Mesothelial cell of epicardium (in vitro differentiated cells): ENCODE measurements around the gene SPINK13. TPM values are rescaled to one million over a fixed set of nuclear protein-coding genes. Genes with fewer than 3 reads are reported as not detected.

Experiments used
- DNase-seq, 2 experiments: peaks; one replicate each; pipeline ENCODE4 v3.0.0; 2021; ENCODE audit warnings: low spot score in 2 of 2; ENCODE audit not compliant: unreplicated experiment in 2 of 2
- H3K27ac Mint-ChIP-seq: 2 replicates; pipeline ENCODE4 v1.8.0; 2021; ENCODE audit warnings: mixed read lengths
- H3K27me3 Mint-ChIP-seq: 2 replicates; pipeline ENCODE4 v1.8.0; 2021; ENCODE audit warnings: low read depth, mixed read lengths
- H3K36me3 Mint-ChIP-seq: 2 replicates; pipeline ENCODE4 v1.8.0; 2021; ENCODE audit warnings: mixed read lengths
- H3K4me1 Mint-ChIP-seq: 2 replicates; pipeline ENCODE4 v1.8.0; 2021; ENCODE audit warnings: mixed read lengths
- H3K4me3 Mint-ChIP-seq: 2 replicates; pipeline ENCODE4 v1.8.0; 2021; ENCODE audit warnings: mild to moderate bottlenecking, moderate library complexity, mixed read lengths
- H3K9me3 Mint-ChIP-seq: 2 replicates; pipeline ENCODE4 v1.8.0; 2021; ENCODE audit warnings: mixed read lengths
- total RNA-seq: library from RNA; stranded (reverse); gene quantifications from 3 replicates; pipeline ENCODE4 v1.2.1, GENCODE V29; 2021
- TF ChIP-seq, protein P1 (sequence below): fragments of 200-600 bp; sonication (generic); IDR thresholded peaks from one replicate; pipeline ENCODE4 v1.5.0; 2021; ENCODE audit warnings: antibody characterized with exemption; ENCODE audit not compliant: unreplicated experiment

SPINK13 gene
- total RNA-seq, 1 donor from 2014 or later, result not detected

DNA sequence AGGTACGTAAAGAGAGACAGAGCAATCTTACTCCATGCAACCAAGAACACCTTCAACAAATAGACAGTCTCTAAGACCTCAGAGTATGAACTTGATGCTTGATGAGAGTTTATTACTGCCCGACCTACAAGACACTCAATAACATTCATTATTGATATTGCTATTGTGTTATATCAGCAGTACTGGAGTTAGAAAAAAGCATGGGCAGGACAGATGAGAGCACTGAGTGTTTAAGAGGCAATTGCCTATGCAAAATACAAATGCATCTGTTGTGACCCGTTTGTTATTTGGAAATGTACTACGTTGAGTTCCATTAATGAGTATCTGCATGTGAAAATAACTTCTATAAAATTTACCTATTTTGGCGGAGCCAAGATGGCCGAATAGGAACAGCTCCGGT is 38.4 kb upstream of the SPINK13 start:
- H3K9me3 Mint-ChIP-seq, result no peaks in the 10 kb centered on the region
- H3K4me1 Mint-ChIP-seq, result no peaks in the 10 kb centered on the region
- H3K36me3 Mint-ChIP-seq, result no peaks in the 10 kb centered on the region
- no peak overlapping the region for H3K27ac Mint-ChIP-seq
- H3K27me3 Mint-ChIP-seq, result peaks cover 16% of the 10 kb centered on the region
- TF ChIP-seq, protein P1, sequence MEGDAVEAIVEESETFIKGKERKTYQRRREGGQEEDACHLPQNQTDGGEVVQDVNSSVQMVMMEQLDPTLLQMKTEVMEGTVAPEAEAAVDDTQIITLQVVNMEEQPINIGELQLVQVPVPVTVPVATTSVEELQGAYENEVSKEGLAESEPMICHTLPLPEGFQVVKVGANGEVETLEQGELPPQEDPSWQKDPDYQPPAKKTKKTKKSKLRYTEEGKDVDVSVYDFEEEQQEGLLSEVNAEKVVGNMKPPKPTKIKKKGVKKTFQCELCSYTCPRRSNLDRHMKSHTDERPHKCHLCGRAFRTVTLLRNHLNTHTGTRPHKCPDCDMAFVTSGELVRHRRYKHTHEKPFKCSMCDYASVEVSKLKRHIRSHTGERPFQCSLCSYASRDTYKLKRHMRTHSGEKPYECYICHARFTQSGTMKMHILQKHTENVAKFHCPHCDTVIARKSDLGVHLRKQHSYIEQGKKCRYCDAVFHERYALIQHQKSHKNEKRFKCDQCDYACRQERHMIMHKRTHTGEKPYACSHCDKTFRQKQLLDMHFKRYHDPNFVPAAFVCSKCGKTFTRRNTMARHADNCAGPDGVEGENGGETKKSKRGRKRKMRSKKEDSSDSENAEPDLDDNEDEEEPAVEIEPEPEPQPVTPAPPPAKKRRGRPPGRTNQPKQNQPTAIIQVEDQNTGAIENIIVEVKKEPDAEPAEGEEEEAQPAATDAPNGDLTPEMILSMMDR, result no peak
- no peak overlapping the region for H3K4me3 Mint-ChIP-seq
- no peak for DNase-seq

DNA sequence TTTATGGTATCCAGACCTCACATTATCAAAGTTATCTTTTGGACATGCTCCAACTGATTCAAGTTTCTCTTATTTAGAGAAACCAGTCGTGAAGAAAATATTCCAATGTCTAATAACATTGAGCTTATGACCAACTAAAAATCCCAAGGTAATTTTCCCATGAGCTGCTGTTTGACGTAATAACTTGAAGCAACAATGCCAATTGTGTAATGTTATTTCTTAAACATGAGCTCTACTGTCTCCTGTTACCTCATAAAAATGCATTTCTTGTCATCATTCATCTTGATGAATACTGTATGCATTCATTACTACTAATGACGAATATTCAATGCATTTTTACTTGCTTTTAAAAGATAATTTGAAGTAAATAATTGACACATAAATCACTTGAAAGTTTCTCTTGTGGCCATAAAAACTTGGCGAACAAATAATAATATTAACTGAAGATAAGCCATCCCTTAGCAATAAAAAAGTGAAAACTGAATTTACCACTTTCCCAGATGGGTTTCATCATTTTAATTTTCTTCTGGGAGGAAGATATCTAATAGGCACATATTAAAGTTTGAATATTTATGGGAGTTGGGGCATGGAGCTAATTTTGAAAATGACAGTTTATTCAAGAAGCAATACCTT is 30.7 kb upstream of the SPINK13 start:
- peaks cover 24% of the 10 kb centered on the region for H3K27me3 Mint-ChIP-seq
- peak overlapping the region; percentile 65 for H3K27ac Mint-ChIP-seq
- H3K4me1 Mint-ChIP-seq, result peaks cover 19% of the 10 kb centered on the region
- no peak overlapping the region for H3K4me3 Mint-ChIP-seq
- H3K36me3 Mint-ChIP-seq, result no peaks in the 10 kb centered on the region
- H3K9me3 Mint-ChIP-seq, result peaks cover 5% of the 10 kb centered on the region
- TF ChIP-seq, protein P1, result no peak
- no peak for DNase-seq

DNA sequence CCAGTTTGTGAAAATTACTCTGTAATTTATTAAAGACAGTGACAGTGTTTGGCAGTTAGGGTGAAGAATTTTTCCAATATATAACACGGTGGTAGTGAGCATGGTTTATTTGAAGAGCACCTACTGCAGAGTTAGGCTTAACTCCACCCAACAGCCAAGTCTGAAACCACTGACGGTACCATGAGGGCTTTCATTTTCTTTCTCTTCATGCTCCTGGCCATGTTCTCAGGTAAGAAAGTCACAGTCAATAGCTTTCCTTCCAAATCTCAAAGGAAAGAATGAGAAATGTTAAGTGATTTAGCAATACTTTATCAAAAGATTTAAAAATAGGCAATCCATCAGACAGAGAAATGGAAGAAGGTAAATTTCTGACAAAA is 30.2 kb upstream of the SPINK13 start, which contains the start of gene MARCOL:
Gene MARCOL, plus strand, starts transcription at position 108 of the 377 bp plus-strand sequence. Its CDS starts 73 bp downstream, at position 181.
- DNase-seq, result no peak
- peaks cover 5% of the 10 kb centered on the region for H3K9me3 Mint-ChIP-seq
- peaks cover 28% of the 10 kb centered on the region for H3K27me3 Mint-ChIP-seq
- TF ChIP-seq, protein P1, result no peak
- no peaks in the 10 kb centered on the region for H3K36me3 Mint-ChIP-seq
- no peak within 1 kb of the TSS for H3K4me3 Mint-ChIP-seq
- H3K27ac Mint-ChIP-seq, result peak within 1 kb of the TSS; percentile 65
- peaks cover 19% of the 10 kb centered on the region for H3K4me1 Mint-ChIP-seq

DNA sequence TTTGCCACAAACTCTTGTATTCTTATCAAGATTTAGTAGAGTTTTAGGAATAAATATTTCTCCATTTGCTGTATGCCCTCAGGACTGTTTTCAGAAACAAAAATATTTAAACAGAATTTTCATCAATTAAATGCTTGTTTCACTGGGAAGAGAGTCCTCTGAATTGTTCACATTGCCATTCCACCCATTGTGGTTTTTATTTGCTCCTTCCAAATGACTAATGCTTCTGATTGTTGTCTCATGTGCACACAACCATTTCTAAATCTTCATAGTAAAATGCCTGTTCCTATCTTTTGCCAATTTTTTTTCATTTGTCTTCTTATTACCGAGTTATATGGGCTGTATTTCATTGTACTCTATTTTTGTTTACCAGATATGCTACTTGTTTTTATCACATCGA is 19.7 kb upstream of the SPINK13 start:
- peaks cover 43% of the 10 kb centered on the region for H3K27me3 Mint-ChIP-seq
- DNase-seq, result no peak
- peaks cover 6% of the 10 kb centered on the region for H3K4me1 Mint-ChIP-seq
- no peak overlapping the region for H3K4me3 Mint-ChIP-seq
- TF ChIP-seq, protein P1, result no peak
- H3K36me3 Mint-ChIP-seq, result no peaks in the 10 kb centered on the region
- H3K27ac Mint-ChIP-seq, result no peak overlapping the region
- peaks cover 17% of the 10 kb centered on the region for H3K9me3 Mint-ChIP-seq

DNA sequence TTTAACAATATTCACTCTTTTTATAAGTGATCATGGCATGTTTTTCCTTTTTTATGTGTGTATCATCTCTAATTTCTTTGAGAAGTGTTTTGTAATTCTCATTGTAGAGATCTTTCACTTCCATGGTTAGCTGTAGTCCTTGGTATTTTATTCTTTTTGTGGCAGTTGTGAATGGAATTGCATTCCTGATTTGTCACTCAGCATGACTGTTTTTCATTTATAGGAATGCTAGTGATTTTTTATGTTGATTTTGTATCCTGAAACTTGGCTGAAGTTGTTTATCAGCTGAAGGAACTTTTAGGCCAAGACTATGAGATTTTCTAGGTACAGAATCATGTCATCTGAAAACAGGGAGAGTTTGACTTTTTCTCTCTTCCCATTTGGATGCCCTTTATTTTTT is 13.1 kb upstream of the SPINK13 start:
- no peak overlapping the region for H3K4me3 Mint-ChIP-seq
- DNase-seq, result no peak
- peaks cover 4% of the 10 kb centered on the region for H3K36me3 Mint-ChIP-seq
- H3K27me3 Mint-ChIP-seq, result no peaks in the 10 kb centered on the region
- TF ChIP-seq, protein P1, result no peak
- no peaks in the 10 kb centered on the region for H3K4me1 Mint-ChIP-seq
- no peak overlapping the region for H3K27ac Mint-ChIP-seq
- H3K9me3 Mint-ChIP-seq, result peaks cover 45% of the 10 kb centered on the region
